T-helper 1 cell (primary cell): ENCODE results near the gene LDAH.

Source experiments
- DNase-seq, 5 donors: peaks; one replicate each; pipeline ENCODE4 v3.0.0-alpha.2; 2012 to 2020

LDAH gene

DNA sequence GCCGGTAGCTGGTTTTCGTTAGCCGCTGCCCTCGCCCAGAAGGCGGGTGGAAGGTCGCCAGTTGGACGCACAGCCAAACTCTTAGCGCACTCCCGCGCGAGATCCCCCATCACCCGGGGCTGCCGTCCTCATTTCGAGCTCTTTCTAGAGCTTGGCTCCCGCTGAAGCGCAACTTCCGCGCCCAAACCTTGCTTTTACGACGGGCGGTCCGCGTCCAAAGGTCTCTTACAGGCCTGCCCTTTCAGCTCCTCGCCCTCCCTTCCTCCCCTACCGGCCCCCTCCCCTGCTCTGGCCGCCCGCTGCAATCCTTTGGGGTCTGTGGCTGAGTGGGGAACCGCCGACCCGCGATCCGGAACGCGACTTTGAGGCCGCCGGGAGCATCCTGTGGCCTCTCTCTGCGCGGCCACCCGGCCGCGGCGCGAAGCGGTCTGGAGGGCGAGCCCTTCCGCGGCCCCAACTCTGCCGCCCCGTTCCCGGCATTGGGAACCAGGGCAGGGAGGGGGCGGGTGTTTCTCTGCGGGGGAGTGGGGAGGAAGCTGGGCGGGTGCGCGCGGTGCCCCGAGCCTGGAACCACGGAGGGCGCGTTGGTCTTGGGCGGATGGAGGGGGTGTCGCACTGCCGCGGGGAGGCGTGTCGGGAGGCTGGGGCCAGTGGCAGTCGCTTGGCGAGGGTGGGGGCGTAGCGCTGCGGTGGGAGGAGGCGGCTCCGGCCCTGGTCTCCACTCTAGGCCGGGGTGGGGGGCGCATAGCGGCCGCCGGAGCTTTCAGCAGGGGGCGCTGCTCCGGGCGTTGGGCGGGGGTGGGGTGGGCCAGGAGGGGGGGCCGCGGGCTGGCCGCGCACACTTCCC, 156.4 kb downstream of the LDAH start, which contains the start of gene GDF7:
Gene GDF7, plus strand, starts transcription at position 841 of the 847 bp plus-strand sequence. CDS start 96 bp downstream, outside the sequence.
- DNase-seq: peak in 2 of 5 donors; percentile 25 to 29

DNA sequence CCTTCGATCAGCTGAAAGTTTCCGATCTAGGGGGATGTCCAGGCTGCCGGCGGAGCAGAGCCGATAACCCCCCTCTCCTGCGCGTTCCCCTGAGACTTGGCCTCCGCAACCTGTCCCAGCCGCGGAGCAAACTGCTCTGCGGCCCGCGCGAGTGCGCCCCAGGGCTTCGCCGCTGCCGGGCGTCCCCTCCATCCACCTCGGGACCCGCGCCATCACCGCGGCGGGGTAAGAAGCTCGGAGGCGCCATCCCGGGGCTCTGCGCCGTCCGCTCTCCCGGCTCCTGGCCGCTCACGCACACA, 156.9 kb downstream of the LDAH start:
- no peak for DNase-seq

- no peak for DNase-seq
Observed at GRCh38 chr2:20665243-20666004, 157.5 kb downstream of the LDAH start.

DNA sequence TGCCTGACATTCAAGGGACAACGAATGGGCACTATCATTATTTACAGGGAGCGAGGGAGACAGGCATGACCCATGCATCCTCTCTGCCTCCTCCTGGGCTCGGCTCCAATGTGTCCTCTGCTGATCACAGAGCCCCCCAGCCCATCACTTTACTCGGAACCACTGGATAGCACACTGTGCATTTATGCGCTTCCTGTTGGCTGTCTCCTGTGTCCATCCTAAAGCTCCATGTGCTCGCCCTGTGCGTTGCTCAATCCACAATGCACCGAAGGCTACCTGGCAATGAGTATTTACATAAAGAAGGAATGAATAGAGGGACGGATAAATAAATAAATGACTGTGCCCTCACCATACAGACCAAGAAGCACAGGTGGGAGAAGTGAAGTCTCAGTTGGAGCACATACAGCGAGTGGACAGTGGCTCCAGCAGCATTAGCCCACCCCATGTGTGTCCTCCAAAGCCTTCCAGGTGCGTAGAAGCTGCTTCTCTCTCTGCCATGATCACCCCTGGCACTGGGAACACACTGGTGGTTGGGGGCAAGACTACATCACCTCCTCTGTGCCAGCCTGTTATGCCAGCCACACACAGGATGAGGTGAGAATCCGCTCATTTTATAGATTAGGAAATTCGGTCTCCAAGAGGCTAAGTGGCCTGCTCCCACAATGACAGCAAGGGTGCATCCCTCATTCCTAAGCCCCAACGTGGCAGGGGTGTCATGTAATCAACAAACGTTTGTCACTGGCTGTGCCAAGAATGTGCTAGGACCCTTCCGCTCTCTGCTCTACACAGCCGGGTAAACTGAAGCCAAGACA, 158.3 kb downstream of the LDAH start:
- DNase-seq: no peak

DNA sequence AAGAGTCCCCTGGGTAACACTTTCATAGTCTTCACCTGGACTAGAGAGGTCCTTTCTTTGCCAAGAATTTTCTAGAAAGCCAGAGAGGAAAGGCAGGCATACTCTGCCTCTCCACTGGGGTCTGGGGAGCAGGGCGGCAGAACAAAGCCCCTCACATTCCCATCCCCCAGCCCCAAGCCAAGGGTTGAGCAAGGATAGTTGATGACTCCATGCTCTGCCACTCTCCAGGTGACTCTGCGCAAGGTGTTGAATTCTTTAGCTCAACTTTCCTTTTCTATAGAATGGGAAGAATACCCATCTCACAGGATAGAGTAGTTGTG, 158.9 kb downstream of the LDAH start:
- DNase-seq: no peak

- DNase-seq: no peak
Observed at GRCh38 chr2:20663196-20664070, 159.5 kb downstream of the LDAH start.

- no peak for DNase-seq
Observed at GRCh38 chr2:20662308-20662937, 160.5 kb downstream of the LDAH start.

DNA sequence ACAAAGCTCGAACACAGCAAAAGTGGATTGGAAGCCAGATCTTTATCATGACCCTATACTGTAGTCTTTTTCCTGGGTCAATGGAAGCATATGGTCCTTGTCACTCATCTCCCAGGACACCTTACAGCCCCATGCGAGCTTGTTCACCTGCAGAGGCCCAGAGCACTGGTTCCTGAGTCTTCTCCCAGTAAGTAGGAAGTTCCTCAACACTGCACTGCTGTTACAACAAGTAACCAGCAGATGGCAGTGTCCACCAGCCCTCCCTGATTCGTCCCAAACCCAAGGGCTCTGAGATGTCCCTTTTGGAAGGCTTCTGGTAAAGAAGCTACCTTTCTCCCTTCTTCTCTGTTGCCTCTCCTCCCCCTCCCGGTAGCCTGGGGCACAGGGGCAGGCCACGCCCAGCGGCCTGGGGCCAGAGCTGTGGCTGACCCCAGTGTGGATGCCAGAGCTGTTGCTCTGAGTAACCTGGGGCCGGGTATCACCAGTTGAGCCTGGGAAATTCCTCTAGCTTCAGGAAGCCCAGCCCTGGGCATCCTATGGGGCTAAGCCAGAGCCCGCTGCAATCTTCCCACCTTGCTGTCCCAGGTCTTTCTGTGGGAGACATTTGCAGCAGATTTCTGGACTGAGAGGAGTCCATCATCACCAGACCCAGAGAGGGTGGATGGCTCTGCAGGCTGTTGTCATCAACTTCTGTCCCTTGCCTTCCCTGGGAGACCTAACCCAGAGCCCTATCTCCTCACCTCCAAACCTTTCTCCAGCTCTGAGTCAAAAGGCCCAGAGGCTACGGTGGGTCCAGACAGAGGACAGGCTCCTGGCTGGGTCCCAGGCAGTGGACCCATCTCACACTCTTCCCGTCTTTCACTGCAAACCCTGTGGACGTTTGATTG, 161.2 kb downstream of the LDAH start:
- DNase-seq: peak in 4 of 5 donors; percentile 36 to 71 (median 54)

DNA sequence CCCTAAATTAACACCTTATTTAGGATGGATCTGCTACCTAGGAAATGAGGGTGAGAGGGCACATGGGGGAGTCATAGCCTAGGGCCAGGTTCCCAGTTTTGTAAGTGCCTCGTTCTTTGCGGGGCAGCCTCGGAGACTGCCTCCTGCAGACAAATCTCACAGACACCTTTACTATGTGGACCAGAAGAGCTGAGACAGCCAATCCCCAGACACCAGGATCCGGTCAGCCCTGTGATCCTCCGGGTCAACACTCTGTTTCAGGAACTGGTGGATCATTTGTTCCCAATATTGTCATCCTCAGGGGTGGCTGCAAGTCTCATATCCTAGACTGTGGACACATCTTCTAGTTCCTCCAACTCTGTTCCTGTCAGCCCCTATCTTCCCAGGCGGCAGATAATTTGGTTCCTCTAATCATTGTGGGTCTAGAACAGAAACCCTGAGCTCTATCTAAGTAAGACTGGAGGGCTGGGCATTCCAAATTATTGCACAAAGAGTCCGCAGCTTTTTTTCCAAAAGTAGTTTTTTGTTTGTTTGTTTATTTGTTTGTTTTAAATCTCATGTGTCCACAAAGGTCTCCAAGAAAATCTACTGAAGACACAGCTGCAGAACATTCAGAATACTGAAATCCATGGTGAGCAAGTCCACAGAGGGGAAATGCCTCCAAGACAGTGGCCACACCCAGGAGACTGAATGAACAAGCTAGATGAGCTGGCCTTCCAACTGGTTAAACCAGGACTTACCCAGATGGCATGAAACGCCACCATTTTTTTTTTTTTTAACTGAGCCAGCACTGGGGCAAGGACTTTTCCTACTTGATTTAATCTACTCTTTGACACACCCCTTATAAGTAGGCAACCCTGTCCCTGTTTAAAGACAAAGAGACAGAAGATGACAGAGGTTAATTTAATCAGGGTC, 162.1 kb downstream of the LDAH start:
- no peak for DNase-seq

DNA sequence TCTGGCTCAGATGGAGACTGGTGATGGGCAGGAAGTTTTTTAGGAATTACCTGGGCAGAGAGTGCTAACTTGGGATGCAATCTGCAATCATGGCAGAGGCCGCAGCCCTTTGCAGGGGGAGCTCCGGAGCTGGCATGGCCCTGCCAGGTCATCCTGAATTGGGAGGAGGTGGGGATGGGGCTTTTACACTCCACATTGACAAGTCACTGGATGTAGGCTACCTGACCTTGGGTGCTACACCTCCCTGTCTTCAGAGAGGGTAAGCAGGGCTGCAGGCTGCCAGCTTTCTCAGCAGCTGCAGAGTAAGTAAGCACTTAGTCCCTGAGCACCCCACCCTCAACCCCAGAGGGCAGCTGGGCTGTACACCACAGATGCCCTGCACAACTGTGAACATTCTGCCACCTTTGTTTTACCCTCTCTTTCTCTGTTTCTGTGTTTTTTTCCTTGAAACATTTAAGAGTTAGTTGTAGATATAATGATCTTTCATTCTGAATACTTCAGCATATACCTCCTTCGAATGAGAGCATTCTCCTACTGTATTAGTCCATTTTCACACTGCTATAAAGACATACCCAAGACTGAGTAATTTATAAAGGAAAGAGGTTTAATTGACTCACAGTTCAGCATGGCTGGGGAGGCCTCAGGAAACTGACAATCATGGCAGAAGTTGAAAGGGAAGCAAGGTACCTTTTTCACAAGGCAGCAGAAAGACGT, 165.2 kb downstream of the LDAH start:
- DNase-seq: no peak

GRCh38 chr2:20656561-20656960, 166.3 kb downstream of the LDAH start:
- DNase-seq: no peak

GRCh38 chr2:20654535-20654813, 168.4 kb downstream of the LDAH start:
- no peak for DNase-seq

- no peak for DNase-seq
Observed at GRCh38 chr2:20653695-20654534, 169.0 kb downstream of the LDAH start.

DNA sequence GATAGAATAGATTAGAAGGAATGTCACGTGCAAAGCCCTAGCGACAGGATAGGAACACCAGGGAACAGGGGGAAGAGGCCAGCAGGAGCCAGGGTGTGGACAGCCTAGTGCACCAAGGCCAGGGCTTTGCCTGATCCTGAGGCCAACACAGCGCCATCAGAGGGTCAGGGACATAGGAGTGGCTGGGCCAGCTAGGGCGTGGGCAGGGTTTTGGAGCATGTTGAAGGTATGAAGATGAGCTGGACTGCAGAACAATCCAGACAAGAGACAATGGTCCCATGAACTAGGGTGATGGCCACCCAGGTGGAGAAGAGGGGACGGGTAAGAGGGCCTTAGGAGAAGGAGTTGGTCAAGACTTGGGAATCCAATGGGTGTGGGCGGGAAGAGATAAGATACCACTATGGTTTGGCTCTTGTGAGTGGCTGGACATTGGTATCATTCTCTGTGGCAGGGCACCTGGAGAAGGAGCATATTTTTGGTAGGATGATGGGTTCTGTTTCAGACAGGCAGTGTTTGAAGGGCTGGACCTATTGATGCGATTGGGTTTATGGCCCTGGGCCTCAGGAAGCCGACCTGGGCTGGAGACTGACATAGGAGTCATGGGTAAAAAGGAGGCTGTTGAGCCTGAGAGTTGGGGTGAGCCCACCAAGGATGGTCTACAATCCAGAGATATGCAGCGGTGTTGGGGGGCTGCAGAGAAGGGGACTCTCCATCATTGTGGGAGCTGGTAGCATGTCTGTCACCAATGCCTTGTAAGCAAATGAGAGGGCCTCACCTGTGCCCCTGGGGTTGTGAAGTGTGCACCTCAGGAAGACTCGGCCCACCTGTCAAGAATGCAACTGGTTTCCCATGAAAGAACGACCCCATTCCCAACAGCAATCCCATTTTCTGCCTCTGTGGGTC, 170.0 kb downstream of the LDAH start:
- no peak for DNase-seq

DNA sequence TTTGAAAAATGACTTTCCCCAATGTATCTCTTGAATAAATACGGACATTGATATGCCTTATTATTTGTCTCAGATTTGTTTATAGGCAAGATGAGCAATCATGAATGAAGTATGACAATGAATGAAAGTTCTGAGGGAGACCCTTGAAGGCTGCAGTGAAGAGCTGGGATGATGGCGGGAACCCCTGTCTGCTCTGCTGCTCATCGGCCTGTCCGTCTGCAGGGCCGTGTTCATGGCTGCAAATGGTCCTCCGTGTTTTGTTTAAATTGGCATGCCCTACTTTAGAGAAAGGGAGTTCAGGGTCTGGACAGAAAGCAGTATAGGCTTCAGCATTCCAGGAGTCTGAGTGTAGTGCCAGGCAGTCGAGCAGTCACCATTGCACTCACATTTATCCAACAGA, 170.8 kb downstream of the LDAH start:
- DNase-seq: no peak

- DNase-seq: no peak
Observed at GRCh38 chr2:20651731-20652099, 171.2 kb downstream of the LDAH start.
